Memory B cell (primary cell): ENCODE results near the gene IL4I1.
A peak's percentile ranks its signal among the peaks of the same experiment; 100 is the strongest.
"Not testable (repeated sequence)": the region's sequence is repeated elsewhere in the genome, so short reads cannot be mapped to it uniquely, and the experiment has no call there.

ENCODE experiments used
- ATAC-seq: fragments of 150-1000 bp; cut with Tn5 transposase; 2 replicates; pipeline ENCODE4 v1.10.0; 2021; ENCODE audit warnings: low read depth, mild to moderate bottlenecking, moderate library complexity
- DNase-seq, 2 donors: peaks; one replicate each; pipeline ENCODE4 v3.0.0; 2022; ENCODE audit warnings: low spot score in 2 of 2
- H3K27ac Mint-ChIP-seq: one replicate; pipeline ENCODE4 v1.8.0; 2022; ENCODE audit warnings: mild to moderate bottlenecking, moderate library complexity, mixed read lengths
- H3K27me3 Mint-ChIP-seq: one replicate; pipeline ENCODE4 v1.8.0; 2022; ENCODE audit warnings: mixed read lengths
- H3K36me3 Mint-ChIP-seq: one replicate; pipeline ENCODE4 v1.8.0; 2022; ENCODE audit warnings: mild to moderate bottlenecking, mixed read lengths
- H3K4me1 Mint-ChIP-seq: one replicate; pipeline ENCODE4 v1.8.0; 2022; ENCODE audit warnings: mixed read lengths
- H3K4me3 Mint-ChIP-seq: one replicate; pipeline ENCODE4 v1.8.0; 2022; ENCODE audit warnings: mild to moderate bottlenecking, moderate library complexity, mixed read lengths
- H3K9me3 Mint-ChIP-seq: one replicate; pipeline ENCODE4 v1.8.0; 2022; ENCODE audit warnings: mixed read lengths

The IL4I1 gene, protein sequence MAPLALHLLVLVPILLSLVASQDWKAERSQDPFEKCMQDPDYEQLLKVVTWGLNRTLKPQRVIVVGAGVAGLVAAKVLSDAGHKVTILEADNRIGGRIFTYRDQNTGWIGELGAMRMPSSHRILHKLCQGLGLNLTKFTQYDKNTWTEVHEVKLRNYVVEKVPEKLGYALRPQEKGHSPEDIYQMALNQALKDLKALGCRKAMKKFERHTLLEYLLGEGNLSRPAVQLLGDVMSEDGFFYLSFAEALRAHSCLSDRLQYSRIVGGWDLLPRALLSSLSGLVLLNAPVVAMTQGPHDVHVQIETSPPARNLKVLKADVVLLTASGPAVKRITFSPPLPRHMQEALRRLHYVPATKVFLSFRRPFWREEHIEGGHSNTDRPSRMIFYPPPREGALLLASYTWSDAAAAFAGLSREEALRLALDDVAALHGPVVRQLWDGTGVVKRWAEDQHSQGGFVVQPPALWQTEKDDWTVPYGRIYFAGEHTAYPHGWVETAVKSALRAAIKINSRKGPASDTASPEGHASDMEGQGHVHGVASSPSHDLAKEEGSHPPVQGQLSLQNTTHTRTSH

DNA sequence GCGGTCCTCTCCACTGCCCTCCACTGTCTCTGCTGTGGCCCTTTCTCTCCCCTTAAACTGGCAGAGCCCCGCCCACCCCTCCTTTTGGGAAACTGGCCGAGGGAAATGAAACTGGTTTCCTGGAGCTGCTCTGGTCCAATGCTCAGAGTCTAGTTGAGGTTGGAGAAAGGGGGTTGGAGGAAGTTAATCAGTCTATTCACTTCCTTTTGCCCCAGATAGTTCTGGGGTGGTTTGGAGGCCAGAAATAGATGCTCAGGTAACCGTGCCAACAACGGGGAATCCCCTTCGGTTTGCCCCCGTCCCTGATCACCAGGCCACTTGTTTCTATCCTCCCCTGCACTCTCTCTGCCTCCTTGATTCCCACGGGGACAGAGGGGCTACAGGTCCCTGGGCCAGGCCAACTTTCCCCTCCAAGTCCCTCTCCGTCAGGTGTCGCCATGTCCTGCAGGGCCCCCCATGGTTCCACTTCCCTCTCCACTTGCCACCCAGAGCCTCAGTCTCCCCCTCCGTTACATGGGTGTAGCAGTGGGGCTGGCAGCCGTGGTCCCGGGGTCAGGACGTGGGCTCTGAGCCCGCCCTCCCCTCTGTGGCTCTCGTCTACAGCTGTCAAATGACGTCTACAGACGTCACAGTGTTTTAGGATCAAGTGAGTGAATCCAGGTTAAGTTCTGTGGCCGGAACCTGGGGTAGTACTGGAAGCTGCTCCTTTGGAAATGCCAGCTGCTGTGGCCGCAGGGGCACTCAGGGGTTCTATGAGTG is at the start of gene IL4I1:
Gene IL4I1, minus strand, starts transcription at position 25 of the 759 bp plus-strand sequence. CDS start 727 bp downstream, outside the sequence.
- H3K4me3 Mint-ChIP-seq: peak within 1 kb of the TSS; percentile 82
- no peaks in the 10 kb centered on the region for H3K9me3 Mint-ChIP-seq
- H3K36me3 Mint-ChIP-seq: no peaks in the 10 kb centered on the region
- H3K4me1 Mint-ChIP-seq: peaks cover 38% of the 10 kb centered on the region
- peak within 1 kb of the TSS; percentile 98 for H3K27ac Mint-ChIP-seq
- H3K27me3 Mint-ChIP-seq: peaks cover 6% of the 10 kb centered on the region
- ATAC-seq (peak; percentile 79), DNase-seq (peak; percentile 72 to 76)

DNA sequence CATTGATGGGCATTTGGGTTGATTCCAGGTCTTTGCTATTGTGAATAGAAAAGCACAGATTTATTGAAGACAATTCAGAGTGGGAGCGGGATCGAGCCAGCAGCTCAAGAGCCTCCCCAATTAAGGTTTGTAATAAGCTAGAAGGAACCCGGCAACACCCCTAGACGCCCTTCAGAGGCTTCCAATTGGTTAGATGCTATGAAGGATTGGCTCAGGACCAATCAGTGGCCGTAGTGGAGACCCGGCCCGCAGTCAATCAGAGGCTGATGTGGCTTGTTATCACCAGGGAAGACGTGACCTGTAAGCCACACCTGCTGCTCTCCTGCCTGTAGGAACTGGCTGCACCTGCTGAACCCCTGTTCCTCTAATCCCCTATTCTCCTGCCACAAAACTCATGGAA is 49.7 kb upstream of the IL4I1 start:
- DNase-seq (no peak), ATAC-seq (no peak)
- Mint-ChIP-seq H3K27ac (no peak overlapping the region), H3K4me3 (no peak overlapping the region), H3K27me3 (peaks cover 11% of the 10 kb centered on the region), H3K4me1 (peaks cover 12% of the 10 kb centered on the region), H3K9me3 (peaks cover 4% of the 10 kb centered on the region), H3K36me3 (no peaks in the 10 kb centered on the region)

DNA sequence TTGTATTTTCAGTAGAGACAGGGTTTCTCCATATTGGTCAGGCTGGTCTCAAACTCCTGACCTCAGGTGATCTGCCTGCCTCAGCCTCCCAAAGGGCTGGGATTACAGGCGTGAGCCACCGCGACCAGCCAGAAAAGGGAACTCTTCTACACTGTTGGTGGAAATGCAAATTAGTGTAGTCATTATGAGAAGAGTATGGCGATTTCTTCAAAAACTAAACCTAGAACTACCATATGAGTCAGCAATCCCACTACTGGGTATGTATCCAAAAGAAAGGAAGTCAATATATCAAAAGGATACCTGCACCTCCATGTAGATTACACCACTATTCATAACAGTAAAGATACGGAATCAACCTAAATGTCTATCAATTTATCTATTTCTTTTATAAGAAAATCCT is 47.9 kb upstream of the IL4I1 start:
- not testable (repeated sequence) for H3K27ac Mint-ChIP-seq, H3K36me3 Mint-ChIP-seq, H3K9me3 Mint-ChIP-seq, DNase-seq, H3K4me3 Mint-ChIP-seq, H3K4me1 Mint-ChIP-seq
- peaks cover 11% of the 10 kb centered on the region for H3K27me3 Mint-ChIP-seq
- ATAC-seq: peak; percentile 73

DNA sequence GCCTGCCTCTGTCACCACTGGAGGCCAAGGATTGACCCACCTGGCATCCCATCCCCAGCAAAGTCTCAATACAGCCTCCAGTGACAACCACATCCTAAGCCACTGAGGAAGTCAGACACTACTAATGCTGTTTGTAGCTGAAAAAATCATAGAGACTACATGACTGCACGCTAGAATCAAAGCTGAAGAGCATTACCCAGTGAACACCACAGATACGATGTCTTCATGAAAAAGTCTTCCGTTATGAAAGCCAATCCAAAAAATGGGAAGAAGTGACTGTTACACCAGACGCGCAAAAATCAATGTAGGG is 43.8 kb upstream of the IL4I1 start:
- DNase-seq (no peak), ATAC-seq (no peak)
- peaks cover 7% of the 10 kb centered on the region for H3K4me1 Mint-ChIP-seq
- peaks cover 4% of the 10 kb centered on the region for H3K9me3 Mint-ChIP-seq
- peaks cover 9% of the 10 kb centered on the region for H3K27me3 Mint-ChIP-seq
- no peaks in the 10 kb centered on the region for H3K36me3 Mint-ChIP-seq
- no peak overlapping the region for H3K27ac Mint-ChIP-seq
- no peak overlapping the region for H3K4me3 Mint-ChIP-seq

DNA sequence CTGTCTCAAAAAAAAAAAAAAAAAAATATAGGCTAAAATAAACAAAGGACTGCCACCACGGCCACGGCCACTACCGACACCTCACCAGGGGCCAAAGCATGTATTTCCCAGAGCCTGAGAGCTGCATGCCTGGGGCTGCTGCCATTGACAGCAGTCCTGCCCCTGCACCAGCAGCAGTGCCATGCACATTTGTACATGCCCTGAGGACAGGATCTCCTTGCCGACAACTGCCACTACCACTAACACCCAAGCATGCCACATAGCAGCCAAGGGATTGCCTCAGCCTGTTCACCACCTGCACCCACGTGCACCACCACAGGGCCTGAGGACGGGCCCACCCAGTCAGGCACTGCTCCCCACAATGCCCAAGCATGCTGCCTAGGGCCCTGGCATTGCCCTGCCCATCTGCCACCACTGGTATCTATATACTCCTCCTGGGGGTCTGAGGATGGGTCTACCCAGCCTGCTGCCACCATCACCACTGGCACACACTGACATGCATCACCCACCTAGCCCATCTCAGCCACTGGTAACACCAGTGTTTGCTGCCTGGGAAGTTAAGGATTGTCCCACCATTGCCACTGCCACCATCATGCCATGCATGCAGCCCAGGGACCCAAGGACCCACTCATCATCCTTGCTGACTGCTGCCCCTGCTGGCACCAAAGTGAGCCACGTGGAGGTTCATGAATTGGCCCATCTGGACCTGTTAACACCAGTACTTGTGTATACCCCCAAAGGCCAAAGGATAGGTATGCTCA is 43.2 kb upstream of the IL4I1 start:
- Mint-ChIP-seq H3K36me3 (no peaks in the 10 kb centered on the region), H3K4me3 (no peak overlapping the region), H3K4me1 (peaks cover 3% of the 10 kb centered on the region), H3K27me3 (peaks cover 9% of the 10 kb centered on the region), H3K9me3 (peaks cover 3% of the 10 kb centered on the region), H3K27ac (no peak overlapping the region)
- ATAC-seq (no peak), DNase-seq (no peak)

DNA sequence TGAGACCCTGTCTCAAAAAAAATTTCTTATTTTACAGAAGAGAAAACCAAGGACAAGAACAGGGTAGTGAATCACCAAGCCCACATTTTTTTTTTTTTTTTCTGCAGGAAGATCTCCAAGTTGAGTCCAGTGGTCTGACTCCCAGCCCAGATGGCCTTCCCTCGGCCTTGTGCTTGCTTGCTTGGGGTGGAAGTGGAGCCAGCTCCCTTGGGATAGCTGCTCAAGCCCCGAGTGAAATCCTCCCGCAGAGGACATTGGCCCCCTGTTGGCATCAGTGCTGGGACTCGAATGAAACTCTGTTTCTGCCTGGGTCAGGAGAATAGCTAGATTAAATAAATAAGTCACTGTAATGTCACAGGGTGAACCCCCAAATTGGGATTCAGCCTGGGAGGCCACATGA is 42.0 kb upstream of the IL4I1 start:
- no peak overlapping the region for H3K27ac Mint-ChIP-seq

DNA sequence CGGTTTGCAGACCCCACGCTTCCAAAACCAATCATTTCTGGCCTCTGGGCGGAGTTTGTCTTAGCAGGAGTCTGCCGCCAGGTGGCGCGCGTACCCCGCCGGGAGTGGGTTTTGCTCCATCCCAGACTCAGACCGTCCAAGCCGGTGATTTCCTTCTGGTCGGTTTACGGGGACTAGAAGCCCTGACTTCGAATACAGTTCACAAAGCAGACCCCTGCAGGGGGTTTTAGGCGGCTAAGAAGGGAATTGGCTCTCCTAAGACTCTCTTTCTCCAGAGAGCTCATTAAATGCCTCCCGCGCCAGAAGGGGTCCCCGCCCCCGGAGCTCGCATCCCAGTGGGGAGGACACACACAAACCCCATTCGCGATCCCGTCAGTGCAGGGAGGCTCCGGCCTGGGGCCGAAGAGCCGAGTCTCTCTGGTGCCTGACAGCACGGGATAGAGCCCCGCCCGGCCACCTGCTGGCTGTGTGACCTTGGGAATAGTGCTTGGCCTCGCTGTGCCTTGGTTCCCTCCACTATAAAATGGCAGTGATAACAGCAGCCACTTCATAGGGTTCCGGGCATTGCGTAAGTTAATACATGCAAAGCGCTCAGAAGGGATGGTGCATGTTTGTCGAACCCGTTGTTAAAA is 41.2 kb upstream of the IL4I1 start:
- no peak overlapping the region for H3K4me3 Mint-ChIP-seq
- H3K27me3 Mint-ChIP-seq: peaks cover 5% of the 10 kb centered on the region
- H3K4me1 Mint-ChIP-seq: peaks cover 2% of the 10 kb centered on the region
- H3K27ac Mint-ChIP-seq: no peak overlapping the region
- H3K36me3 Mint-ChIP-seq: peaks cover 4% of the 10 kb centered on the region
- ATAC-seq (peak; percentile 87), DNase-seq (peak; percentile 79 to 86)
- peaks cover 1% of the 10 kb centered on the region for H3K9me3 Mint-ChIP-seq

More for the DNA sequence above, 42.0 kb upstream of the IL4I1 start:
- Mint-ChIP-seq H3K36me3 (no peaks in the 10 kb centered on the region), H3K4me3 (no peak overlapping the region), H3K9me3 (no peaks in the 10 kb centered on the region), H3K4me1 (no peaks in the 10 kb centered on the region), H3K27me3 (peaks cover 6% of the 10 kb centered on the region)
- DNase-seq (no peak), ATAC-seq (no peak)

DNA sequence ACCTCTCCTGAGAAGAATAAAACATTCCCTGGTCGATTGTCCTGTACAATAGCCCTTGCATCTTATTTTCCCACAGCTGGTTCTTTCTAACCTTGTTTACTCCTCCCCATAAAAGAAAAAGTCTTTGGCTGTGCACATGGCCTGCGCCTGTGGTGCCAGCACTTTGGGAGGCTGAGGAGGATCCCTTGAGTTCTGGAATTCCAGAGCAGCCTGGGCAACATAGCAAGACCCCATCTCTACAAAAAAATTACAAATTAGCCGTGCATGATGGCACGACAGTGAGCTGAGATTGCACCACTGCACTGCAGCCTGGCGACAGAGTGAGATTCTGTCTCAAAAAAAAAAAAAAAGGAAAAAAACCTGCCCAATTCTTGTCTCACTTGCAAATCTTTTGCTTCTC is 39.9 kb upstream of the IL4I1 start:
- no peak overlapping the region for H3K27ac Mint-ChIP-seq
- no peak overlapping the region for H3K4me3 Mint-ChIP-seq
- H3K9me3 Mint-ChIP-seq: peaks cover 1% of the 10 kb centered on the region
- DNase-seq (no peak), ATAC-seq (no peak)
- H3K36me3 Mint-ChIP-seq: peaks cover 10% of the 10 kb centered on the region
- peaks cover 5% of the 10 kb centered on the region for H3K4me1 Mint-ChIP-seq
- H3K27me3 Mint-ChIP-seq: peaks cover 5% of the 10 kb centered on the region

DNA sequence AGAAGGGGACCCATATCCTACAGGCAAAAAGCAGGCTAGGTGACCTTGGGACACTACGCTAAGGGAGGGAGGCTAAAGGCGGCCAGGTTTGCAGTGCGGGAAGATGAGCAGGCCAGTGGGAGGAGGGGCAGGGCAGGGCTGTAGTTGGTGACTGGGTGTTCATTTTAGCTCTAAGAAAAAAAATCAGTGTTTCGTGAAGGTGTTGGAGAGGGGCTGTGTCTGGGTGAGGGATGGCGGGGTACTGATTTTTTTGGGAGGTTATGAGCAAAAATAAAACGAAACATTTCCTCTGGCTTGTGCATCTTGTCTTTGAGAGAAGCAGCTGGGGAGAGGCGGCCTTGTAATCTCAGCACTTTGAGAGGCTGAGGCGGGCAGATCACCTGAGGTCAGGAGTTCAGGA is 37.0 kb upstream of the IL4I1 start:
- no peaks in the 10 kb centered on the region for H3K27me3 Mint-ChIP-seq
- peaks cover 15% of the 10 kb centered on the region for H3K36me3 Mint-ChIP-seq
- DNase-seq (no peak), ATAC-seq (no peak)
- H3K9me3 Mint-ChIP-seq: peaks cover 7% of the 10 kb centered on the region
- H3K4me3 Mint-ChIP-seq: no peak overlapping the region
- H3K4me1 Mint-ChIP-seq: peaks cover 19% of the 10 kb centered on the region
- H3K27ac Mint-ChIP-seq: no peak overlapping the region

DNA sequence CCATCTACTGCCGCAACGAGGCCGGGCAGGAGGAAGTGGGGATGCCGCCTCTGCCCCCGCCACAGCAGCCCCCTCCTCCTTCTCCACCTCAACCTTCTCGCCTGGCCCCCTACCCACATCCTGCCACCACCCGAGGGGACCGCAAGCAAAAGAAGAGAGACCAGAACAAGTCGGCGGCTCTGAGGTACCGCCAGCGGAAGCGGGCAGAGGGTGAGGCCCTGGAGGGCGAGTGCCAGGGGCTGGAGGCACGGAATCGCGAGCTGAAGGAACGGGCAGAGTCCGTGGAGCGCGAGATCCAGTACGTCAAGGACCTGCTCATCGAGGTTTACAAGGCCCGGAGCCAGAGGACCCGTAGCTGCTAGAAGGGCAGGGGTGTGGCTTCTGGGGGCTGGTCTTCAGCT is 36.0 kb upstream of the IL4I1 start:
- DNase-seq (no peak), ATAC-seq (no peak)
- H3K9me3 Mint-ChIP-seq: peaks cover 7% of the 10 kb centered on the region
- H3K27ac Mint-ChIP-seq: no peak overlapping the region
- peaks cover 24% of the 10 kb centered on the region for H3K4me1 Mint-ChIP-seq
- no peak overlapping the region for H3K4me3 Mint-ChIP-seq
- H3K27me3 Mint-ChIP-seq: no peaks in the 10 kb centered on the region
- H3K36me3 Mint-ChIP-seq: peaks cover 15% of the 10 kb centered on the region

DNA sequence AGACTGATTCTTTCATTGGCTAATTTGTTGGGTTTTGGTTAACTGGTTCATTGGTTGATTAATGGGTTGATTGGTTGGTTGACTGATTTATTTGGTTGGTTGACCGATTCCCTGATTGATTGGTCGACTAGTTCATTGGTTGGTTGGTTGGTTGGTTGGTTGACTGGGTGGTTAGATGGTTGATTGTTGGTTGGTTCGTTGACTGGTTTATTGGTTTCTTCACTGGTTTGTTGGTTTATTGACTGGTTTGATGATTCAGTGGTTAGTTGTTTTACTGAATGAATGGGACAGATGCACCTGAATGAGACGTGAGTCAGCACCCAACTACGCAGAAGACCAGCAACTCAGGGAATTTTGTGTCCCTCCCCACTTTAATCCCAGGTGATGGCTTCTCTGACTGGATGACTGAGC is 35.4 kb upstream of the IL4I1 start:
- Mint-ChIP-seq H3K4me1 (peaks cover 30% of the 10 kb centered on the region), H3K27me3 (no peaks in the 10 kb centered on the region), H3K27ac (no peak overlapping the region), H3K4me3 (no peak overlapping the region), H3K36me3 (peaks cover 15% of the 10 kb centered on the region), H3K9me3 (peaks cover 7% of the 10 kb centered on the region)
- DNase-seq (no peak), ATAC-seq (no peak)

DNA sequence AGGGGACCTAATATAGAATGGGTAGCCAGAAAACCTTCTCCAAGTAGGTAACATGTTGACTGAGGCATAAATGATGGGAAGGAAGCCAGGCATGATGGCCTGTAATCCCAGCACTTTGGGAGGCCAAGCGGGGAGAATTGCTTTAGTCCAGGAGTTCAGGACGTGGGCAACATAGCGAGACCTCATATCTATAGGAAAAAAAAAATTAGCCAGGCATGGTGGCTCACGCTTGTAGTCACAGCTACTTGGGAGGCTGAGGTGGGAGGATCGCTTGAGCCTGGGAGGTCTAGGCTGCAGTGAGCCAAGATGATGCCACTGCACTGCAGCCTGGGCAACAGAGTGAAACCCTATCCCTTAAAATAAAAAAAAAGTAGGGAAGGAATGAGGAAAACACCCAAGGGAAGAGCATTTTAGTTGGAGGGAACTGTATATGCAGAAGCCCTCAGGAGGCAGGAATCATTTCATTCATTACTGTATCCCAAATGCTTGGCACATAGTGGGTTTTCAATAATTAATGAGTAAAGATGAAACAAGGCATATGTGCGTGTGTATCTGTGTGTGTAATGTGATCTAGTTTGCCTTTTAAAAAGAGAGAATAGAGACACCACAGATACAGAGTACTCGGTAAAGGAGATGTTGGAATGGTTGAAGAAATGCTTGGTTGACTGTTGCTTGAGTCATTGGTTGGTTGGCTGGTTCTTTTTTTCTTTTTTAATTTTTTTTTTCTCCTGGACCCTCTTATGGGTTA is 34.8 kb upstream of the IL4I1 start:
- H3K4me1 Mint-ChIP-seq: peaks cover 31% of the 10 kb centered on the region
- no peak for DNase-seq
- H3K27ac Mint-ChIP-seq: no peak overlapping the region
- peaks cover 15% of the 10 kb centered on the region for H3K36me3 Mint-ChIP-seq
- no peak overlapping the region for H3K4me3 Mint-ChIP-seq
- ATAC-seq: no peak
- peaks cover 7% of the 10 kb centered on the region for H3K9me3 Mint-ChIP-seq
- no peaks in the 10 kb centered on the region for H3K27me3 Mint-ChIP-seq

DNA sequence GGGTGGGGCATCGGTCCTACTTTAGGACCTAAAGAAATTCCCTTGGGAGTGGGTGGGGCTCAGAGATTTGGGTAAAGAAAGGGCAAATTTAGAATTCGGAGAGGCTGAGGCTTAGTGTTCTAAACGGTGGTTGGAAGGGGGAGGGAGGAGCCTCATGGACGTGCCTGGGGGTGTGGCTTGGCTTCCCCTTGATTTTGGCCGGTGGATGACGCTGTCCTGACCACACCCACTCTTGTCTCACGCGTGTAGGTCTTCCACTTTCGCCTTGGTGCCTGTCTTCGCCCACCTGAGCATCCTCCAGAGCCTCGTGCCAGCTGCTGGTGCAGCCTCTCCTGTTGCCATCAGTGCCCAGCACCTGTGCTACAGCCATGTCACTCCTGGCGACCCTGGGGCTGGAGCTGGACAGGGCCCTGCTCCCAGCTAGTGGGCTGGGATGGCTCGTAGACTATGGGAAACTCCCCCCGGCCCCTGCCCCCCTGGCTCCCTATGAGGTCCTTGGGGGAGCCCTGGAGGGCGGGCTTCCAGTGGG is 33.9 kb upstream of the IL4I1 start:
- peak overlapping the region; percentile 100 for H3K4me3 Mint-ChIP-seq
- H3K27me3 Mint-ChIP-seq: no peaks in the 10 kb centered on the region
- ATAC-seq (no peak), DNase-seq (peak; percentile 32 to 38)
- H3K36me3 Mint-ChIP-seq: peaks cover 15% of the 10 kb centered on the region
- H3K27ac Mint-ChIP-seq: peak overlapping the region; percentile 99
- H3K9me3 Mint-ChIP-seq: peaks cover 7% of the 10 kb centered on the region
- peaks cover 34% of the 10 kb centered on the region for H3K4me1 Mint-ChIP-seq
